Mesenchymal stem cell (in vitro differentiated cells and primary cell): Measurements from ENCODE around the gene TUBG1.

Experiments used
- DNase-seq: peaks from one replicate; pipeline ENCODE4 v3.0.0-alpha.2; 2013
- H2AFZ ChIP-seq: one replicate; pipeline ENCODE4 v1.6.1; 2013; ENCODE audit warnings: low read depth, mild to moderate bottlenecking, control low read depth, inconsistent platforms, low read length, moderate library complexity
- H2AK5ac ChIP-seq: 2 replicates; pipeline ENCODE4 v1.6.1; 2013; ENCODE audit warnings: low read length, moderate library complexity, mild to moderate bottlenecking, inconsistent platforms; ENCODE audit not compliant: severe bottlenecking
- H2BK120ac ChIP-seq: one replicate; pipeline ENCODE4 v1.6.1; 2013; ENCODE audit warnings: low read depth, mild to moderate bottlenecking, inconsistent platforms, low read length, moderate library complexity
- H2BK12ac ChIP-seq, 2 experiments: one replicate each; pipeline ENCODE4 v1.6.1; 2013; ENCODE audit warnings: inconsistent platforms in 2 of 2, low read length in 2 of 2, mild to moderate bottlenecking in 2 of 2, moderate library complexity in 2 of 2, control low read depth in 1 of 2
- H2BK15ac ChIP-seq: one replicate; pipeline ENCODE4 v1.6.1; 2013; ENCODE audit warnings: mild to moderate bottlenecking, low read depth, inconsistent platforms; ENCODE audit not compliant: poor library complexity, severe bottlenecking
- H2BK5ac ChIP-seq: 2 replicates; pipeline ENCODE4 v1.6.1; 2013; ENCODE audit warnings: low read depth, mild to moderate bottlenecking, low read length, control low read depth, inconsistent platforms; ENCODE audit not compliant: poor library complexity, severe bottlenecking
- H3K14ac ChIP-seq, 2 experiments: one replicate each; pipeline ENCODE4 v1.6.1; 2013; ENCODE audit warnings: inconsistent platforms in 2 of 2, low read length in 2 of 2, control low read depth in 1 of 2, mild to moderate bottlenecking in 1 of 2, moderate library complexity in 1 of 2
- H3K18ac ChIP-seq, 2 experiments: one replicate each; pipeline ENCODE4 v1.6.1; 2013; ENCODE audit warnings: inconsistent platforms in 2 of 2, low read length in 2 of 2, control low read depth in 1 of 2, low read depth in 1 of 2, mild to moderate bottlenecking in 1 of 2
- H3K23ac ChIP-seq, 2 experiments: one replicate each; pipeline ENCODE4 v1.6.1; 2013; ENCODE audit warnings: inconsistent platforms in 2 of 2, low read length in 2 of 2, mild to moderate bottlenecking in 2 of 2, moderate library complexity in 2 of 2, control low read depth in 1 of 2
- H3K27ac ChIP-seq: 2 replicates; pipeline ENCODE4 v1.5.1; 2013; ENCODE audit warnings: mild to moderate bottlenecking, moderate library complexity, low read length, control low read depth, inconsistent platforms; ENCODE audit not compliant: poor library complexity, severe bottlenecking
- H3K27me3 ChIP-seq, 2 experiments: 2 replicates each; pipeline versions ENCODE4 v1.6.1 to v1.7.0; 2013; ENCODE audit warnings: low read length in 2 of 2, mild to moderate bottlenecking in 2 of 2, moderate library complexity in 2 of 2, control low read depth in 1 of 2, inconsistent platforms in 1 of 2; ENCODE audit not compliant: control insufficient read depth in 1 of 2, insufficient read depth in 1 of 2
- H3K36me3 ChIP-seq, 2 experiments: 2 replicates each; pipeline versions ENCODE4 v1.6.1 to v1.7.0; 2013; ENCODE audit warnings: low read length in 2 of 2, control low read depth in 1 of 2, inconsistent platforms in 1 of 2, low read depth in 1 of 2, mild to moderate bottlenecking in 1 of 2; ENCODE audit not compliant: insufficient read depth in 2 of 2, control insufficient read depth in 1 of 2
- H3K4ac ChIP-seq, 2 experiments: one replicate each; pipeline ENCODE4 v1.6.1; 2013; ENCODE audit warnings: inconsistent platforms in 2 of 2, low read length in 2 of 2, mild to moderate bottlenecking in 2 of 2, moderate library complexity in 2 of 2, control low read depth in 1 of 2, low read depth in 1 of 2
- H3K4me1 ChIP-seq: 2 replicates; pipeline ENCODE4 v1.6.1; 2013; ENCODE audit warnings: low read depth, low read length, control low read depth; ENCODE audit not compliant: control insufficient read depth, insufficient read depth
- H3K4me2 ChIP-seq: 2 replicates; pipeline ENCODE4 v1.6.1; 2013; ENCODE audit warnings: low read length, mild to moderate bottlenecking, inconsistent platforms; ENCODE audit not compliant: poor library complexity, severe bottlenecking
- H3K4me3 ChIP-seq, 2 experiments: 2 replicates each; pipeline versions ENCODE4 v1.5.1 to v1.7.0; 2013; ENCODE audit warnings: low read length in 2 of 2, mild to moderate bottlenecking in 2 of 2, control low read depth in 1 of 2, low read depth in 1 of 2; ENCODE audit not compliant: insufficient read depth in 1 of 2
- H3K79me1 ChIP-seq: replicated peaks from 2 replicates; pipeline ENCODE4 v1.6.1; 2013; ENCODE audit warnings: mild to moderate bottlenecking, control low read depth, low read length, inconsistent platforms; ENCODE audit not compliant: poor library complexity, severe bottlenecking
- H3K9ac ChIP-seq: 2 replicates; pipeline ENCODE4 v1.7.0; 2013; ENCODE audit warnings: mild to moderate bottlenecking, low read length, moderate library complexity
- H3K9me3 ChIP-seq: 2 replicates; pipeline ENCODE4 v1.7.0; 2013; ENCODE audit warnings: mild to moderate bottlenecking, low read length; ENCODE audit not compliant: control insufficient read depth
- H4K8ac ChIP-seq: one replicate; pipeline ENCODE4 v1.6.1; 2013; ENCODE audit warnings: inconsistent platforms, mild to moderate bottlenecking, low read length, moderate library complexity
- H4K91ac ChIP-seq: one replicate; pipeline ENCODE4 v1.6.1; 2013; ENCODE audit warnings: mild to moderate bottlenecking, low read length, inconsistent platforms
- WGBS: methylation state at CpG from one replicate; pipeline ENCODE4 v1.1.7; 2013; ENCODE audit warnings: mixed read lengths; 5-methylcytosine and 5-hydroxymethylcytosine counted together

The TUBG1 gene

DNA sequence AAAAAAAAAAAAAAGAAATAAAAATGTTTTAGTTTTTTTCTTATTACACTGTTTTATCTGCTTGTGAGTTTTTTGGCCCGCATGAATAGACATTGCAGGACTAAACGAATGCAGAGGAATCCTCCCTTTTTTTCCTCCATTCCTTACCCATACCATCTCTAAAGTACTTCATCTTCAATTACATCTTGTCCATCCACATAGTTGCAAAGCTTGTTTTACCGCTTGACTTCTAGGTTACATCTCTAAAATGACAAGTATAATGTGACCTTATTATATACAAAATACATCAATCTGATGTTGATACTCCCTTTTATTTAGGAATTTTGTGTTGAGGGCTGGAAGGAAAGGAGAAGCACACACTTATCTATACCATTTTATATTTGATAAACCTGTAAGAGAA lies 13.1 kb upstream of the TUBG1 start:
- WGBS: 100% methylated on average over 2 of the region's 3 CpGs
- Histone ChIP-seq H3K4me3 (no peak overlapping the region), H3K4ac (no peak overlapping the region), H2AFZ (no peak overlapping the region), H3K14ac (no peak overlapping the region), H3K27me3 (no peaks in the 10 kb centered on the region), H3K9me3 (no peaks in the 10 kb centered on the region), H3K23ac (no peak overlapping the region), H3K4me2 (no peak overlapping the region), H2AK5ac (no peak overlapping the region), H4K8ac (no peak overlapping the region), H3K9ac (no peak overlapping the region), H3K27ac (no peak overlapping the region), H2BK5ac (no peak overlapping the region), H2BK15ac (no peak overlapping the region), H2BK120ac (no peak overlapping the region), H3K4me1 (no peaks in the 10 kb centered on the region), H2BK12ac (no peak overlapping the region), H3K36me3 (peaks cover 1 to 7% of the 10 kb centered on the region in 2 experiments), H4K91ac (no peak overlapping the region), H3K79me1 (peaks cover 20% of the 10 kb centered on the region), H3K18ac (no peak overlapping the region)
- no peak for DNase-seq

- H4K8ac ChIP-seq: no peak overlapping the region
- H2AFZ ChIP-seq: no peak overlapping the region
- H3K23ac ChIP-seq: peak overlapping the region in 1 of 2 experiments; percentile 59
- H2BK120ac ChIP-seq: no peak overlapping the region
- H3K4me2 ChIP-seq: no peak overlapping the region
- H2BK15ac ChIP-seq: no peak overlapping the region
- no peak for DNase-seq
- 72% methylated on average over 2 of the region's 2 CpGs for WGBS
- no peaks in the 10 kb centered on the region for H3K4me1 ChIP-seq
- no peak overlapping the region for H3K14ac ChIP-seq
- H3K36me3 ChIP-seq: no peaks in the 10 kb centered on the region
- H3K27me3 ChIP-seq: no peaks in the 10 kb centered on the region
- H3K4me3 ChIP-seq: no peak overlapping the region
- peaks cover 18% of the 10 kb centered on the region for H3K79me1 ChIP-seq
- H2BK12ac ChIP-seq: no peak overlapping the region
- no peak overlapping the region for H2BK5ac ChIP-seq
- H2AK5ac ChIP-seq: no peak overlapping the region
- no peak overlapping the region for H3K27ac ChIP-seq
- no peak overlapping the region for H3K18ac ChIP-seq
- peak overlapping the region; percentile 36 for H3K9ac ChIP-seq
- H3K9me3 ChIP-seq: no peaks in the 10 kb centered on the region
- H3K4ac ChIP-seq: no peak overlapping the region
- no peak overlapping the region for H4K91ac ChIP-seq
Observed at GRCh38 chr17:42598905-42599304, 10.6 kb upstream of the TUBG1 start.

- H2AFZ ChIP-seq: no peak overlapping the region
- no peak overlapping the region for H2BK12ac ChIP-seq
- no peaks in the 10 kb centered on the region for H3K27me3 ChIP-seq
- H2BK120ac ChIP-seq: no peak overlapping the region
- no peak overlapping the region for H2BK15ac ChIP-seq
- over 99% methylated on average over 7 of the region's 7 CpGs for WGBS
- peaks cover 8% of the 10 kb centered on the region for H3K4me1 ChIP-seq
- no peak overlapping the region for H3K14ac ChIP-seq
- H3K27ac ChIP-seq: no peak overlapping the region
- H3K18ac ChIP-seq: no peak overlapping the region
- H3K23ac ChIP-seq: no peak overlapping the region
- no peak for DNase-seq
- H3K79me1 ChIP-seq: peaks cover 10% of the 10 kb centered on the region
- no peak overlapping the region for H3K4ac ChIP-seq
- no peak overlapping the region for H2AK5ac ChIP-seq
- no peak overlapping the region for H3K4me3 ChIP-seq
- H3K36me3 ChIP-seq: no peaks in the 10 kb centered on the region
- no peak overlapping the region for H4K8ac ChIP-seq
- H3K4me2 ChIP-seq: no peak overlapping the region
- H2BK5ac ChIP-seq: no peak overlapping the region
- no peak overlapping the region for H4K91ac ChIP-seq
- no peaks in the 10 kb centered on the region for H3K9me3 ChIP-seq
- no peak overlapping the region for H3K9ac ChIP-seq
Observed at GRCh38 chr17:42603318-42603717, 6.2 kb upstream of the TUBG1 start.

DNA sequence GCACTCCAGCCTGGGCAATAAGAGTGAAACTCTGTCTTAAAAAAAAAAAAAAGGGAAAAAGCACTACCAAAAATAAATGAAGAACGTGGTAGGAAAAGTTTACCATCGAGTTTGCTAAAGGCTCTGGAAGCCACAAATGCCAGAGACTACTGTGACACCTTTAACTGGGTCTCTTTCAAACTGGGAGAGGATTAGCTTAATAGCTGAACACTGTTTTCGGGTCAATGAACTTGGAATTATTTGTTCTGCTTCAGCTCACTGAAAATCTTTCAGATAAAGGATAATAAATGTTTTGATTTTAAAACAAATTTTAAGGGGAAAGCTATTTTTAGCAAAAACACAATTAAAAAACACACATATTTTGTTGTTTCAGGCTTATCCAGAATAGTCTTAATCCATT lies 1.7 kb upstream of the TUBG1 start:
- Histone ChIP-seq H2AFZ (no peak overlapping the region), H2AK5ac (no peak overlapping the region), H3K18ac (no peak overlapping the region), H2BK15ac (no peak overlapping the region), H3K4me1 (peaks cover 13% of the 10 kb centered on the region), H3K27ac (no peak overlapping the region), H2BK120ac (no peak overlapping the region), H2BK5ac (no peak overlapping the region), H3K23ac (no peak overlapping the region), H3K27me3 (no peaks in the 10 kb centered on the region), H3K79me1 (peaks cover 12% of the 10 kb centered on the region), H3K14ac (no peak overlapping the region), H2BK12ac (no peak overlapping the region), H3K9ac (peak overlapping the region; percentile 94), H4K91ac (no peak overlapping the region), H3K9me3 (no peaks in the 10 kb centered on the region), H3K36me3 (peaks cover 9 to 11% of the 10 kb centered on the region in 2 experiments), H3K4ac (no peak overlapping the region), H4K8ac (no peak overlapping the region), H3K4me2 (peak overlapping the region; percentile 56), H3K4me3 (peak overlapping the region in 1 of 2 experiments; percentile 96)
- 93% methylated on average over 2 of the region's 3 CpGs for WGBS
- DNase-seq: no peak
